Endothelial cell of umbilical vein (primary cell): ENCODE measurements around the gene RFX2. TPM values are rescaled to one million over a fixed set of nuclear protein-coding genes. Genes with fewer than 3 reads are reported as not detected.

Experiments used
- BruUV-seq: library from RNA; stranded (reverse); fragments of 400-500 nt; replicated peaks from 2 replicates; lab custom pipeline; 2021; lab: Mats Ljungman, UMichigan
- CTCF ChIA-PET: fragments of 300-600, 350-600 bp; sonication (Branson Sonifier 250); formaldehyde crosslinking; loops from one replicate; lab custom pipeline; 2021; ENCODE audit warnings: antibody characterized with exemption, inconsistent platforms; lab: Charles Lee
- POLR2A ChIA-PET: fragments of 300-600, 350-600 bp; sonication (Branson Sonifier 250); formaldehyde crosslinking; loops from one replicate; lab custom pipeline; 2021; ENCODE audit warnings: antibody characterized with exemption, inconsistent platforms; lab: Charles Lee
- DNase-seq: peaks from one replicate; pipeline ENCODE4 v3.0.0-alpha.2; 2011; ENCODE audit warnings: low read depth, low spot score
- FAIRE-seq: peaks from 2 replicates; lab custom pipeline; 2011; peaks lifted over from hg19 to GRCh38; lab: Jason Lieb, UNC
- H2AFZ ChIP-seq: 2 replicates; pipeline ENCODE4 v1.6.0; 2012; ENCODE audit warnings: low read depth, low read length, control low read depth, inconsistent platforms
- H3K27ac ChIP-seq: 2 replicates; pipeline ENCODE4 v1.5.1; 2011; ENCODE audit warnings: low read depth, mild to moderate bottlenecking, control low read depth, low read length, moderate library complexity; ENCODE audit not compliant: insufficient read depth
- H3K27me3 ChIP-seq, 2 experiments: 2 replicates each; pipeline versions ENCODE4 v1.6.0 to v1.6.1; 2011; ENCODE audit warnings: low read length in 2 of 2, mixed read lengths in 1 of 2; ENCODE audit not compliant: control insufficient read depth in 2 of 2, insufficient read depth in 2 of 2
- H3K36me3 ChIP-seq, 2 experiments: 2 replicates in 1 of 2; 3 replicates in 1 of 2; pipeline ENCODE4 v1.5.1; 2011; ENCODE audit warnings: low read length in 2 of 2, mild to moderate bottlenecking in 1 of 2, moderate library complexity in 1 of 2; ENCODE audit not compliant: control insufficient read depth in 2 of 2, insufficient read depth in 2 of 2; ENCODE audit errors: extremely low read depth in 1 of 2
- H3K4me1 ChIP-seq: 3 replicates; pipeline ENCODE4 v1.5.1; 2011; ENCODE audit warnings: mild to moderate bottlenecking, low read length; ENCODE audit not compliant: control insufficient read depth, insufficient read depth; ENCODE audit errors: extremely low read depth
- H3K4me2 ChIP-seq: 2 replicates; pipeline ENCODE4 v1.6.1; 2011; ENCODE audit warnings: low read length, control low read depth, mixed read lengths; ENCODE audit not compliant: insufficient read depth
- H3K4me3 ChIP-seq, 3 experiments: fragments of 200-600 bp in 1 of 3; sonication (generic), shearing (Covaris generic) in 1 of 3; replicated peaks in 1 of 3; 2 replicates each; pipeline ENCODE4 v1.5.1; 2011 to 2016; ENCODE audit warnings: control low read depth in 3 of 3, low read length in 3 of 3, mild to moderate bottlenecking in 2 of 3, inconsistent platforms in 1 of 3, low read depth in 1 of 3, moderate library complexity in 1 of 3; ENCODE audit not compliant: insufficient read depth in 1 of 3
- H3K79me2 ChIP-seq: 2 replicates; pipeline ENCODE4 v1.6.0; 2012; ENCODE audit warnings: low read length, inconsistent platforms; ENCODE audit not compliant: control insufficient read depth, insufficient read depth
- H3K9ac ChIP-seq: replicated peaks from 2 replicates; pipeline ENCODE3; 2011; ENCODE audit warnings: low read length, control low read depth; ENCODE audit not compliant: insufficient read depth; ENCODE audit errors: extremely low read depth
- H3K9me1 ChIP-seq: replicated peaks from 3 replicates; pipeline ENCODE4 v1.6.0; 2011; ENCODE audit warnings: mild to moderate bottlenecking, low read length; ENCODE audit not compliant: control insufficient read depth, insufficient read depth; ENCODE audit errors: extremely low read depth
- H3K9me3 ChIP-seq: replicated peaks from 2 replicates; pipeline ENCODE4 v1.5.1; 2012; ENCODE audit warnings: low read length, inconsistent platforms; ENCODE audit not compliant: control insufficient read depth, insufficient read depth
- H4K20me1 ChIP-seq: replicated peaks from 2 replicates; pipeline ENCODE3; 2011; ENCODE audit warnings: mild to moderate bottlenecking, low read length; ENCODE audit not compliant: control insufficient read depth, insufficient read depth; ENCODE audit errors: extremely low read depth
- EZH2 ChIP-seq: IDR thresholded peaks from 2 replicates; pipeline ENCODE4 v1.6.1; 2012; ENCODE audit warnings: borderline replicate concordance, low read depth, mild to moderate bottlenecking, moderate library complexity, low read length, inconsistent platforms; ENCODE audit not compliant: severe bottlenecking
- FOS ChIP-seq: IDR thresholded peaks from 2 replicates; pipeline ENCODE4 v1.6.1; 2011; ENCODE audit warnings: mild to moderate bottlenecking, low read length, moderate library complexity, borderline replicate concordance; ENCODE audit not compliant: insufficient read depth
- GATA2 ChIP-seq: IDR thresholded peaks from 2 replicates; pipeline ENCODE4 v1.7.0; 2011; ENCODE audit warnings: low read depth, mild to moderate bottlenecking, moderate library complexity, mixed read lengths, low read length; ENCODE audit not compliant: insufficient read length, insufficient read depth
- JUN ChIP-seq: IDR thresholded peaks from 2 replicates; pipeline ENCODE4 v1.6.1; 2011; ENCODE audit warnings: borderline replicate concordance, low read depth; ENCODE audit not compliant: insufficient read length, insufficient read depth
- MAX ChIP-seq: IDR thresholded peaks from 2 replicates; pipeline ENCODE4 v1.6.1; 2011; ENCODE audit not compliant: insufficient read depth, insufficient read length
- MYC ChIP-seq: IDR thresholded peaks from one replicate; pipeline ENCODE4 v1.6.1; 2011; ENCODE audit warnings: mild to moderate bottlenecking, low read depth, low read length
- POLR2A ChIP-seq: IDR thresholded peaks from 2 replicates; pipeline ENCODE4 v1.6.1; 2012; ENCODE audit warnings: low read depth, mild to moderate bottlenecking, control low read depth, low read length
- POLR2AphosphoS5 ChIP-seq: IDR thresholded peaks from 2 replicates; pipeline ENCODE4 v1.6.1; 2012; ENCODE audit warnings: low read depth, mild to moderate bottlenecking, control low read depth, low read length, moderate library complexity; ENCODE audit not compliant: insufficient read depth
- dilution Hi-C: fragments of 300-500 bp; cut with MboI; formaldehyde crosslinking; loops from one replicate; pipeline ENCODE4 v1.15.0; 2019; ENCODE audit warnings: low sequenced_read_pairs; ENCODE audit not compliant: extremely low pct_ligation_motif_present
- intact Hi-C: fragments of 100-400 bp; cut with micrococcal nuclease; formaldehyde crosslinking; loops from one replicate; pipeline ENCODE4 v1.10.0; 2022
- polyA plus RNA-seq, 4 experiments: library from polyadenylated mRNA; depleted of rRNA in 3 of 4; stranded (reverse) in 3 of 4; unstranded in 1 of 4; fragments of >200 nt; gene quantifications; 2 replicates each; pipeline versions ENCODE4 v1.2.1 to v1.2.3, GENCODE V29; 2011 to 2012; ENCODE audit warnings: missing spikeins in 1 of 4
- total RNA-seq: library from RNA; stranded (reverse); gene quantifications from 2 replicates; pipeline ENCODE4 v1.2.3, GENCODE V29; 2021
- TF ChIP-seq, protein P1 (sequence below), 2 donors: IDR thresholded peaks; 1 replicate in 1 of 2; 2 replicates in 1 of 2; pipeline ENCODE4 v1.5.1; 2011; ENCODE audit warnings: low read length in 2 of 2, mild to moderate bottlenecking in 2 of 2, moderate library complexity in 2 of 2, control low read depth in 1 of 2, inconsistent platforms in 1 of 2, low read depth in 1 of 2; ENCODE audit not compliant: insufficient read depth in 1 of 2; ENCODE audit errors: extremely low read depth in 1 of 2

RFX2 gene
- total and polyA plus RNA-seq, 2 donors (not counting 3 experiments of a cell fraction or from before 2014, with no cell fraction given) = 16.1 to 19.0 TPM

DNA sequence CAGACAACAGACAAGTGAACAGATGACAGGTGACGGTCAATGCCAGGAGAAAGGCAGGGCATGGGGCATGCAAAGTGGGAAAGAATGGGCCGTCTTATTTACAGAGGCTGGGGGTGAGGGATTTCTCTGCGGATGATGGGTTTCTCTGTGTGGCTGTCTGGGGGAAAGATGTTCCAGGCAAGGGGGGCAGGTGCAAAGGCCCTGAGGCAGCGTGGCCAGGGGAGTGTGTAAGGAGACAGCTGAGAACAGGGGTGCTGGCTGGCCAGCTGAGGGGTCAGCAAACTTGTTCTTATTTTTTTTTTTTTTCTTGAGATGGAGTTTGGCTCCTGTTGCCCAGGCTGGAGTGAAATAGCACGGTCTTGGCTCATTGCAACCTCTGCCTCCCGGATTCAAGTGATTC, 110.6 kb downstream of the RFX2 start:
- no peak for FAIRE-seq
- no peak for DNase-seq
- H3K4me3 ChIP-seq = no peak overlapping the region
- H3K4me2 ChIP-seq = no peak overlapping the region
- H3K9me1 ChIP-seq = no peaks in the 10 kb centered on the region
- H3K4me1 ChIP-seq = peaks cover 1% of the 10 kb centered on the region
- no peak overlapping the region for H3K27ac ChIP-seq
- dilution Hi-C loops = no loop called here
- intact Hi-C loops = no loop called here
- H3K9me3 ChIP-seq = no peaks in the 10 kb centered on the region
- TF ChIP-seq JUN (no peak), EZH2 (no peak), MYC (no peak), POLR2AphosphoS5 (no peak), POLR2A (no peak), MAX (no peak), FOS (no peak), GATA2 (no peak)
- TF ChIP-seq, protein P1, sequence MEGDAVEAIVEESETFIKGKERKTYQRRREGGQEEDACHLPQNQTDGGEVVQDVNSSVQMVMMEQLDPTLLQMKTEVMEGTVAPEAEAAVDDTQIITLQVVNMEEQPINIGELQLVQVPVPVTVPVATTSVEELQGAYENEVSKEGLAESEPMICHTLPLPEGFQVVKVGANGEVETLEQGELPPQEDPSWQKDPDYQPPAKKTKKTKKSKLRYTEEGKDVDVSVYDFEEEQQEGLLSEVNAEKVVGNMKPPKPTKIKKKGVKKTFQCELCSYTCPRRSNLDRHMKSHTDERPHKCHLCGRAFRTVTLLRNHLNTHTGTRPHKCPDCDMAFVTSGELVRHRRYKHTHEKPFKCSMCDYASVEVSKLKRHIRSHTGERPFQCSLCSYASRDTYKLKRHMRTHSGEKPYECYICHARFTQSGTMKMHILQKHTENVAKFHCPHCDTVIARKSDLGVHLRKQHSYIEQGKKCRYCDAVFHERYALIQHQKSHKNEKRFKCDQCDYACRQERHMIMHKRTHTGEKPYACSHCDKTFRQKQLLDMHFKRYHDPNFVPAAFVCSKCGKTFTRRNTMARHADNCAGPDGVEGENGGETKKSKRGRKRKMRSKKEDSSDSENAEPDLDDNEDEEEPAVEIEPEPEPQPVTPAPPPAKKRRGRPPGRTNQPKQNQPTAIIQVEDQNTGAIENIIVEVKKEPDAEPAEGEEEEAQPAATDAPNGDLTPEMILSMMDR (IDR thresholded peaks at IDR 0.05; ENCODE audit: extremely low read depth in 1 of 2, insufficient read depth in 1 of 2, low read depth in 1 of 2, low read length in 2 of 2) = no peak
- no peaks in the 10 kb centered on the region for H3K79me2 ChIP-seq
- no peaks in the 10 kb centered on the region for H3K27me3 ChIP-seq
- ChIA-PET POLR2A (no interaction called here), CTCF (interaction anchor here (1.5 to 3.1 kb wide), 2 partner anchors 15 to 22 kb away, joined by 3 to 13 read pairs; no protein-coding TSS in a partner anchor)
- H3K9ac ChIP-seq = no peak overlapping the region
- H2AFZ ChIP-seq = no peak overlapping the region
- no peaks in the 10 kb centered on the region for H4K20me1 ChIP-seq
- H3K36me3 ChIP-seq = peaks cover 3 to 16% of the 10 kb centered on the region in 2 experiments
- no TSS peak for BruUV-seq
